ENCODE results near the gene SHPK. TPM values are rescaled to one million over a fixed set of nuclear protein-coding genes. Genes with fewer than 3 reads are reported as not detected.

Gene SHPK
- total RNA-seq, 1 experiment from 2014 or later: 21.4 TPM

GRCh38 chr17:3639981-3640596 lies 4.0 kb upstream of the SHPK start:
- ChIA-PET CTCF (no interaction called here), POLR2A (ENCODE audit: unreplicated experiment) (no interaction called here)
- no TSS peak for BruUV-seq (replicated peaks)
- intact Hi-C loops (cut with micrococcal nuclease; ENCODE audit: unreplicated experiment): loop anchor here (5.0 kb wide), 2 partner anchors 593 to 928 kb away; partner anchors contain the start of gene CLUH
- Histone ChIP-seq H3K27me3 (ENCODE audit: insufficient read depth, low read depth) (no peaks in the 10 kb centered on the region), H3K9me3 (ENCODE audit: insufficient read depth, low read depth) (no peaks in the 10 kb centered on the region), H3K79me2 (ENCODE audit: low read depth) (peaks cover 5% of the 10 kb centered on the region; the same call in 1 of the 2 replicates), H3K4me3 (no peak overlapping the region), H3K27ac (no peak overlapping the region), H4K20me1 (ENCODE audit: insufficient read depth) (no peaks in the 10 kb centered on the region), H3F3A (ENCODE audit: insufficient read depth, low read depth) (peaks cover 19% of the 10 kb centered on the region), H3K4me1 (replicated peaks; ENCODE audit: insufficient read depth) (0 out of 2 replicates have a peak, but pooled peaks cover 6% of the 10 kb centered on the region), H3K4me2 (no peak overlapping the region), H2AFZ (no peak overlapping the region), H3K36me3 (ENCODE audit: low read depth) (no peaks in the 10 kb centered on the region), H3K9me2 (ENCODE audit: insufficient read depth) (no peaks in the 10 kb centered on the region)
- TF ChIP-seq EZH2 (IDR thresholded peaks at IDR 0.05; ENCODE audit: low read depth) (no peak), CTCF (conservative IDR thresholded peaks at IDR 0.05) (no peak)
- DNase-seq: no peak

- ChIA-PET CTCF (no interaction called here), POLR2A (ENCODE audit: unreplicated experiment) (interaction anchor here (0.6 to 1.6 kb wide), 6 partner anchors 31 to 563 kb away, joined by 5 to 26 read pairs (median 6); partner anchors contain the start of genes EMC6, NCBP3 and TAX1BP3)
- Histone ChIP-seq H3K9me3 (ENCODE audit: insufficient read depth, low read depth) (no peaks in the 10 kb centered on the region), H2AFZ (peak overlapping the region; percentile 87), H3K79me2 (ENCODE audit: low read depth) (peaks cover 32% of the 10 kb centered on the region), H3K4me3 (peak overlapping the region; percentile 67), H3K9me2 (ENCODE audit: insufficient read depth) (no peaks in the 10 kb centered on the region), H3K4me1 (replicated peaks; ENCODE audit: insufficient read depth) (peaks cover 15% of the 10 kb centered on the region; the same call in 1 of the 2 replicates), H3K27me3 (ENCODE audit: insufficient read depth, low read depth) (no peaks in the 10 kb centered on the region), H4K20me1 (ENCODE audit: insufficient read depth) (peaks cover 3% of the 10 kb centered on the region; the same call in 1 of the 2 replicates), H3K27ac (0 out of 2 replicates have a peak overlapping the region, but pooled peaks have one; percentile 64), H3K36me3 (ENCODE audit: low read depth) (no peaks in the 10 kb centered on the region), H3K4me2 (peak overlapping the region; percentile 97), H3F3A (ENCODE audit: insufficient read depth, low read depth) (peaks cover 22% of the 10 kb centered on the region)
- TF ChIP-seq EZH2 (IDR thresholded peaks at IDR 0.05; ENCODE audit: low read depth) (no peak), CTCF (conservative IDR thresholded peaks at IDR 0.05) (no peak)
- intact Hi-C loops (cut with micrococcal nuclease; ENCODE audit: unreplicated experiment): loop anchor here (1.0 to 5.0 kb wide), 3 partner anchors 31 to 925 kb away; partner anchors contain the start of genes CLUH, EMC6 and TAX1BP3
- BruUV-seq (replicated peaks): no TSS peak
- DNase-seq: no peak
These were observed 891 bp upstream of the SHPK start for GRCh38 chr17:3636908-3637373.

GRCh38 chr17:3635474-3636153 lies 436 bp downstream of the SHPK start:
- Histone ChIP-seq H3F3A (ENCODE audit: insufficient read depth, low read depth) (peaks cover 22% of the 10 kb centered on the region), H3K79me2 (ENCODE audit: low read depth) (peaks cover 34% of the 10 kb centered on the region), H3K4me2 (peak overlapping the region; percentile 76), H3K27me3 (ENCODE audit: insufficient read depth, low read depth) (no peaks in the 10 kb centered on the region), H2AFZ (peak overlapping the region; percentile 82), H3K9me2 (ENCODE audit: insufficient read depth) (no peaks in the 10 kb centered on the region), H3K4me3 (peak overlapping the region; percentile 67), H4K20me1 (ENCODE audit: insufficient read depth) (peaks cover 3% of the 10 kb centered on the region; the same call in 1 of the 2 replicates), H3K36me3 (ENCODE audit: low read depth) (no peaks in the 10 kb centered on the region), H3K9me3 (ENCODE audit: insufficient read depth, low read depth) (no peaks in the 10 kb centered on the region), H3K4me1 (replicated peaks; ENCODE audit: insufficient read depth) (peaks cover 15% of the 10 kb centered on the region; the same call in 1 of the 2 replicates), H3K27ac (peak overlapping the region; percentile 38)
- no TSS peak for BruUV-seq (replicated peaks)
- intact Hi-C loops (cut with micrococcal nuclease; ENCODE audit: unreplicated experiment): loop anchor here (1.0 to 5.0 kb wide), 3 partner anchors 33 to 923 kb away; partner anchors contain the start of genes CLUH, EMC6 and TAX1BP3
- peak; percentile 64 to 87 for DNase-seq
- no peak for TF ChIP-seq CTCF (conservative IDR thresholded peaks at IDR 0.05)
- no peak for TF ChIP-seq EZH2 (IDR thresholded peaks at IDR 0.05; ENCODE audit: low read depth)
- POLR2A ChIA-PET (ENCODE audit: unreplicated experiment): interaction anchor here (0.5 to 1.6 kb wide), 4 partner anchors 32 to 211 kb away, joined by 5 to 26 read pairs (median 6); partner anchors contain the start of genes EMC6, NCBP3 and TAX1BP3
- CTCF ChIA-PET: interaction anchor here (0.6 kb wide), 1 partner anchor 617 kb away, joined by 4 read pairs; no protein-coding TSS in a partner anchor

Data from PC-9 (cell line).